ENCODE data around the gene HK1.

DNA sequence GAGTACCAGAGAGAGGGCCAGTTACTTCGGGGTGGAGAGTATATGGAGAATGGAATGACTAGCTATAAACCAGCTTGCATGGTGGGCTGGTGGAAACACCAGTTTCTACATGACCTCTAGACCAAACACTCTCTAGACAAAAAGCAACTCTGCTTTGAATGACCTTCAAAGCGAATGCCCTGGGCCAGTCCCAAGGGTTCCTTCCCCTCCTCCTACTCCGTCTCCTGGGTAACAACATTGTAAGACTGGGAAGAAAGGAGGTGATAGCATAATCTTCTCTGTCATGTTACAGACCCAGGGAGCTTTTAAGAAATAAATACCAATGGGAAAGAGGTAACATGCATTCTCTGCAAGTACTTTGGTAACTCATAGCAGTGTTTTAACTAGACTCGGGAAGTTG, 7.4 kb downstream of the HK1 start:
- TF ChIP-seq, protein P1, sequence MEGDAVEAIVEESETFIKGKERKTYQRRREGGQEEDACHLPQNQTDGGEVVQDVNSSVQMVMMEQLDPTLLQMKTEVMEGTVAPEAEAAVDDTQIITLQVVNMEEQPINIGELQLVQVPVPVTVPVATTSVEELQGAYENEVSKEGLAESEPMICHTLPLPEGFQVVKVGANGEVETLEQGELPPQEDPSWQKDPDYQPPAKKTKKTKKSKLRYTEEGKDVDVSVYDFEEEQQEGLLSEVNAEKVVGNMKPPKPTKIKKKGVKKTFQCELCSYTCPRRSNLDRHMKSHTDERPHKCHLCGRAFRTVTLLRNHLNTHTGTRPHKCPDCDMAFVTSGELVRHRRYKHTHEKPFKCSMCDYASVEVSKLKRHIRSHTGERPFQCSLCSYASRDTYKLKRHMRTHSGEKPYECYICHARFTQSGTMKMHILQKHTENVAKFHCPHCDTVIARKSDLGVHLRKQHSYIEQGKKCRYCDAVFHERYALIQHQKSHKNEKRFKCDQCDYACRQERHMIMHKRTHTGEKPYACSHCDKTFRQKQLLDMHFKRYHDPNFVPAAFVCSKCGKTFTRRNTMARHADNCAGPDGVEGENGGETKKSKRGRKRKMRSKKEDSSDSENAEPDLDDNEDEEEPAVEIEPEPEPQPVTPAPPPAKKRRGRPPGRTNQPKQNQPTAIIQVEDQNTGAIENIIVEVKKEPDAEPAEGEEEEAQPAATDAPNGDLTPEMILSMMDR (IDR thresholded peaks at IDR 0.05), result no peak
- no peak for TF ChIP-seq POLR2AphosphoS5 (IDR thresholded peaks at IDR 0.05; ENCODE audit: insufficient read depth in 1 of 2, low read depth in 1 of 2)
- TF ChIP-seq POLR2A (IDR thresholded peaks at IDR 0.05), result no peak
